PFSK-1 (cell line): ENCODE measurements around the gene RPA4. TPM values are rescaled to one million over a fixed set of nuclear protein-coding genes. Genes with fewer than 3 reads are reported as not detected.

Experiments
- FOXP2 ChIP-seq: optimal IDR thresholded peaks from 2 replicates; pipeline ENCODE3; 2011; ENCODE audit warnings: borderline replicate concordance, control low read depth, inconsistent platforms; ENCODE audit not compliant: insufficient read depth; ENCODE audit errors: extremely low read length, extremely low read depth
- POLR2AphosphoS5 ChIP-seq: IDR thresholded peaks from 2 replicates; pipeline ENCODE4 v1.6.1; 2012; ENCODE audit warnings: low read depth, mild to moderate bottlenecking, control low read depth, low read length, moderate library complexity
- REST ChIP-seq, 2 experiments: IDR thresholded peaks; 2 replicates each; pipeline versions ENCODE4 v1.6.1 to v1.8.0; 2011 to 2012; ENCODE audit warnings: low read depth in 2 of 2, low read length in 2 of 2, control low read depth in 1 of 2, inconsistent platforms in 1 of 2, mild to moderate bottlenecking in 1 of 2, moderate library complexity in 1 of 2; ENCODE audit not compliant: insufficient read depth in 1 of 2
- SIN3A ChIP-seq: IDR thresholded peaks from 2 replicates; pipeline ENCODE4 v1.6.1; 2012; ENCODE audit warnings: mild to moderate bottlenecking, low read length, moderate library complexity, borderline replicate concordance; ENCODE audit not compliant: insufficient read depth
- TAF1 ChIP-seq: IDR thresholded peaks from 2 replicates; pipeline ENCODE4 v1.6.1; 2012; ENCODE audit warnings: low read length, control low read depth, borderline replicate concordance; ENCODE audit not compliant: insufficient read depth
- polyA plus RNA-seq: library from polyadenylated mRNA; unstranded; fragments of >200 nt; gene quantifications from one replicate; pipeline ENCODE4 v1.2.1, GENCODE V29; 2012; ENCODE audit warnings: low read depth, missing spikeins; ENCODE audit not compliant: insufficient read length

RPA4 gene
- polyA plus RNA-seq: 0.41 TPM

GRCh38 chrX:96883608-96884007 lies at the start of gene RPA4:
RPA4 (plus strand) TSS chrX:96883908; CDS start chrX:96884311, 403 bp downstream.
- TF ChIP-seq FOXP2 (no peak), SIN3A (no peak), POLR2AphosphoS5 (no peak), REST (IDR thresholded peaks at IDR 0.05; ENCODE audit: insufficient read depth in 1 of 2, low read depth in 2 of 2, low read length in 2 of 2) (no peak), TAF1 (no peak)

- no peak for TF ChIP-seq REST (IDR thresholded peaks at IDR 0.05; ENCODE audit: insufficient read depth in 1 of 2, low read depth in 2 of 2, low read length in 2 of 2)
- no peak for TF ChIP-seq TAF1
- no peak for TF ChIP-seq POLR2AphosphoS5
- TF ChIP-seq FOXP2: no peak
- TF ChIP-seq SIN3A: no peak
Observed at GRCh38 chrX:96834137-96834536, 49.6 kb upstream of the RPA4 start.

GRCh38 chrX:96835660-96836289 lies 47.9 kb upstream of the RPA4 start:
- TF ChIP-seq FOXP2 (no peak), SIN3A (no peak), REST (IDR thresholded peaks at IDR 0.05; ENCODE audit: insufficient read depth in 1 of 2, low read depth in 2 of 2, low read length in 2 of 2) (no peak), TAF1 (no peak)

- TF ChIP-seq TAF1 (no peak), REST (IDR thresholded peaks at IDR 0.05; ENCODE audit: insufficient read depth in 1 of 2, low read depth in 2 of 2, low read length in 2 of 2) (no peak), POLR2AphosphoS5 (no peak), FOXP2 (no peak), SIN3A (no peak)
Observed at GRCh38 chrX:96837808-96838207, 45.9 kb upstream of the RPA4 start.
